GM18502 (cell line): ENCODE data around the gene GOSR1.
"Not testable (repeated sequence)": the region's sequence is repeated elsewhere in the genome, so short reads cannot be mapped to it uniquely, and the experiment has no call there.

Experiments
- ATAC-seq: cut with Tn5 transposase; IDR thresholded peaks from one replicate; pipeline ENCODE4 v1.9.1; 2021; ENCODE audit warnings: mild to moderate bottlenecking; ENCODE audit not compliant: unreplicated experiment, poor library complexity

Gene GOSR1

GRCh38 chr17:30477083-30477773 is at the start of gene GOSR1:
Gene GOSR1 (plus strand): TSS chr17:30477408. CDS start chr17:30477434, 26 bp downstream.
- peak; percentile 91 for ATAC-seq

- no peak for ATAC-seq
Observed at GRCh38 chr17:30427611-30428010, 49.6 kb upstream of the GOSR1 start.

- ATAC-seq, result no peak
Observed at GRCh38 chr17:30429155-30429554, 48.1 kb upstream of the GOSR1 start.

GRCh38 chr17:30433514-30433913 is 43.7 kb upstream of the GOSR1 start:
- no peak for ATAC-seq

GRCh38 chr17:30436729-30437128 is 40.5 kb upstream of the GOSR1 start:
- ATAC-seq, result no peak

GRCh38 chr17:30443721-30444120 is 33.5 kb upstream of the GOSR1 start:
- ATAC-seq, result no peak

GRCh38 chr17:30446640-30447039 is 30.6 kb upstream of the GOSR1 start:
- not testable (repeated sequence) for ATAC-seq

GRCh38 chr17:30449480-30449879 is 27.7 kb upstream of the GOSR1 start:
- no peak for ATAC-seq

GRCh38 chr17:30450125-30451027 is 26.8 kb upstream of the GOSR1 start:
- ATAC-seq, result no peak

GRCh38 chr17:30454635-30455034 is 22.6 kb upstream of the GOSR1 start:
- ATAC-seq, result no peak

- ATAC-seq, result no peak
Observed at GRCh38 chr17:30458371-30458770, 18.8 kb upstream of the GOSR1 start.

- not testable (repeated sequence) for ATAC-seq
Observed at GRCh38 chr17:30458797-30459413, 18.3 kb upstream of the GOSR1 start.

GRCh38 chr17:30468465-30468864 is 8.7 kb upstream of the GOSR1 start:
- no peak for ATAC-seq

GRCh38 chr17:30472238-30472890 is 4.8 kb upstream of the GOSR1 start:
- ATAC-seq, result no peak

GRCh38 chr17:30475206-30475605 is 2.0 kb upstream of the GOSR1 start:
- ATAC-seq, result no peak

- peak; percentile 26 for ATAC-seq
Observed at GRCh38 chr17:30476726-30477082, 504 bp upstream of the GOSR1 start.

GRCh38 chr17:30477774-30478115 is 537 bp downstream of the GOSR1 start:
- ATAC-seq, result peak; percentile 26

GRCh38 chr17:30482555-30482954 is 5.3 kb downstream of the GOSR1 start:
- ATAC-seq, result no peak

GRCh38 chr17:30483159-30483558 is 6.0 kb downstream of the GOSR1 start:
- no peak for ATAC-seq

GRCh38 chr17:30493780-30494179 is 16.6 kb downstream of the GOSR1 start:
- no peak for ATAC-seq

- no peak for ATAC-seq
Observed at GRCh38 chr17:30495586-30495985, 18.4 kb downstream of the GOSR1 start.
